Body of pancreas (tissue), 4 donors: ENCODE measurements around the gene TUFT1.

ENCODE experiments used
- CTCF ChIP-seq, 7 experiments: fragments of 450-650 bp in 4 of 7; fragments of 200-600 bp in 3 of 7; sonication (generic) in 3 of 7; IDR thresholded peaks; one replicate each; pipeline ENCODE4 v1.5.1; 2016 to 2019; ENCODE audit warnings: antibody characterized with exemption in 7 of 7
- POLR2A ChIP-seq, 3 donors: fragments of 450-650 bp; IDR thresholded peaks; one replicate each; pipeline ENCODE4 v1.6.1; 2016; ENCODE audit warnings: antibody characterized with exemption in 3 of 3, mild to moderate bottlenecking in 2 of 3

DNA sequence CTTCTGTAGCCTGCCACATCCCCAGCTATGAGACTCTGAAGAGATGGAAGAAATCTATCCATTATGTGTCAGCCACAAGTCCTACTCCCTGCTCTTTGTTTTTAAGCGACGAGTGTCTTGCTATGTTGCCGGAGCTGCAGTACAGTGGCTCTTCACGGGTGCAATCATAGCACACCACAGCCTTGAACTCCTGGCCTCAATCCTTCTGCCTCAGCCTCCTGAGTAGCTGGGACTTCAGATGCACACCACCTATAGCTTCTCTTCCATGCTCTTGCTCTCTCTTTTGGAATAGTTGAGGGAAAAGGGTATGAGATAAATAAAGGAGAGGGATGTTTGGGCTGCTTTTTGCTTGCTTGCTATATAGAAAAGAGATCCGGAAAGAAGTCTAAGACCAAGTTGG lies 1.6 kb downstream of the TUFT1 start:
- TF ChIP-seq POLR2A (IDR thresholded peaks at IDR 0.05) (no peak), CTCF (IDR thresholded peaks at IDR 0.05) (no peak)
